DMS53 (cell line): Measurements from ENCODE around the gene ARL5C.

Experiments
- DNase-seq: peaks from one replicate; lab custom pipeline; 2025; lab: John Stamatoyannopoulos, UW

ARL5C gene

GRCh38 chr17:39107973-39108372 is 58.0 kb downstream of the ARL5C start:
- DNase-seq = no peak

- DNase-seq = no peak
Observed at GRCh38 chr17:39107155-39107554, 58.8 kb downstream of the ARL5C start.
